ENCODE measurements around the gene CD34. TPM values are rescaled to one million over a fixed set of nuclear protein-coding genes. Genes with fewer than 3 reads are reported as not detected.
A peak's percentile ranks its signal among the peaks of the same experiment; 100 is the strongest.

CD34 gene
- total RNA-seq, 1 donor from 2014 or later, result not detected

DNA sequence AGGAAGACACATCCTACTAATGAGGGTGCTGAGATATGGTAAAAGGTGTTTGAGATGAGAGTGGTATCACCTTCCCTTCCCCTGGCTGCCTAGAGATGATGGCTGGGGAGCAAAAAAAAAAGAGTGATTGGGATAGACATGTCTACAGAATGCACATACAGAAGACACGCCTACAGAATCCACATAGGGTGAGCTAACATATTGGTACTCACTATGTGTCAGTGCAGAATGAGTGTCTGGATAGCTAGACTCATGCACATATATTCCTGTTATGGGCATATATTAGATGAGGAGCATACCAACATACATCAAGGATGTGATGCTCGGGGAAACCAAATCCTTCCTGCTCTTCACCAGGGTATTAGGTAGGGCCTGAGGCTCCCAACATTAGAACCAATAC, 16.2 kb downstream of the CD34 start:
- TF ChIP-seq, protein P1, sequence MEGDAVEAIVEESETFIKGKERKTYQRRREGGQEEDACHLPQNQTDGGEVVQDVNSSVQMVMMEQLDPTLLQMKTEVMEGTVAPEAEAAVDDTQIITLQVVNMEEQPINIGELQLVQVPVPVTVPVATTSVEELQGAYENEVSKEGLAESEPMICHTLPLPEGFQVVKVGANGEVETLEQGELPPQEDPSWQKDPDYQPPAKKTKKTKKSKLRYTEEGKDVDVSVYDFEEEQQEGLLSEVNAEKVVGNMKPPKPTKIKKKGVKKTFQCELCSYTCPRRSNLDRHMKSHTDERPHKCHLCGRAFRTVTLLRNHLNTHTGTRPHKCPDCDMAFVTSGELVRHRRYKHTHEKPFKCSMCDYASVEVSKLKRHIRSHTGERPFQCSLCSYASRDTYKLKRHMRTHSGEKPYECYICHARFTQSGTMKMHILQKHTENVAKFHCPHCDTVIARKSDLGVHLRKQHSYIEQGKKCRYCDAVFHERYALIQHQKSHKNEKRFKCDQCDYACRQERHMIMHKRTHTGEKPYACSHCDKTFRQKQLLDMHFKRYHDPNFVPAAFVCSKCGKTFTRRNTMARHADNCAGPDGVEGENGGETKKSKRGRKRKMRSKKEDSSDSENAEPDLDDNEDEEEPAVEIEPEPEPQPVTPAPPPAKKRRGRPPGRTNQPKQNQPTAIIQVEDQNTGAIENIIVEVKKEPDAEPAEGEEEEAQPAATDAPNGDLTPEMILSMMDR (IDR thresholded peaks at IDR 0.05), result no peak

DNA sequence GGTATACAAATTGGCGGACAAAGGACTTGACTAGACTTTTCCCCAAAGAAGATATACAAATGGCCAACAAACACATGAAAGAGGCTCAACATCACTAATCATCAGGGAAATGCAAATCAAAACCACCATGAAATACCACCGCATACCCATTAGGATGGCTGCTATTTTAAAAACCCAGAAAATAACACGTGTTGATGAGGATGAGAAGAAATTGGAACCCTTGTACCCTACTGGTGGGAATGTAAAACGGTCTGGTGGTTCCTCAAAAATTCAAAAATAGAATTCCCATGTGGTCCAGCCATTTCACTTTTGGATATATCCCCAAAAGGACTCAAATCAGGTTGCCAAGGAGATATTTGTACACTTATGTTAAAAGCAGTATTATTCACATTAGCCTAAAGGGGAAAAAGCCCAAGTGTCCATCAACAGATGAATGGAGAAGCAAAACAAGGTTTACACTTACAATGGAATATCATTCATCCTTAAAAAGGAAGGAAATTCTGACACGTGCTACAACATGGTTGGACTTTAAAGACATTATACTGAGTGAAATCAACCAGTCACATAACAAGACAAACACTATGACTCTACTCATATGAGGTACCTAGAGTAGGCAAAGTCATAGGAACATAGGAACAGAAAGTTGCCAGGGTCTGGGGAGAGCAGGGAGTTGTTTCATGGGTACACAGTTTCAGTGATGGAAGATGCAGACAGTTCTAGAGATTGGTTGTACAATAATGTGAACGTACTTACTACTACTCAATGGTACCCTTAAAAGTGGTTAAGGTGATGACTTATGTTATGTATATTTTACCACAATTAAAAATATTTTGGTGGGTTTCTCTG, 17.0 kb downstream of the CD34 start:
- Mint-ChIP-seq H3K27me3 (ENCODE audit: unreplicated experiment) (no peaks in the 10 kb centered on the region), H3K9me3 (ENCODE audit: unreplicated experiment) (no peaks in the 10 kb centered on the region), H3K27ac (ENCODE audit: unreplicated experiment) (no peak overlapping the region), H3K36me3 (ENCODE audit: unreplicated experiment) (no peaks in the 10 kb centered on the region), H3K4me3 (ENCODE audit: unreplicated experiment) (no peak overlapping the region), H3K4me1 (ENCODE audit: unreplicated experiment) (peaks cover 28% of the 10 kb centered on the region)
- DNase-seq (ENCODE audit: extremely low spot score, unreplicated experiment), result no peak
- TF ChIP-seq, protein P1 (IDR thresholded peaks at IDR 0.05), result no peak

More for the DNA sequence above, 16.2 kb downstream of the CD34 start:
- no peaks in the 10 kb centered on the region for H3K9me3 Mint-ChIP-seq (ENCODE audit: unreplicated experiment)
- no peaks in the 10 kb centered on the region for H3K27me3 Mint-ChIP-seq (ENCODE audit: unreplicated experiment)
- H3K4me3 Mint-ChIP-seq (ENCODE audit: unreplicated experiment), result no peak overlapping the region
- peaks cover 21% of the 10 kb centered on the region for H3K4me1 Mint-ChIP-seq (ENCODE audit: unreplicated experiment)
- H3K36me3 Mint-ChIP-seq (ENCODE audit: unreplicated experiment), result no peaks in the 10 kb centered on the region
- no peak overlapping the region for H3K27ac Mint-ChIP-seq (ENCODE audit: unreplicated experiment)
- DNase-seq (ENCODE audit: extremely low spot score, unreplicated experiment), result no peak

DNA sequence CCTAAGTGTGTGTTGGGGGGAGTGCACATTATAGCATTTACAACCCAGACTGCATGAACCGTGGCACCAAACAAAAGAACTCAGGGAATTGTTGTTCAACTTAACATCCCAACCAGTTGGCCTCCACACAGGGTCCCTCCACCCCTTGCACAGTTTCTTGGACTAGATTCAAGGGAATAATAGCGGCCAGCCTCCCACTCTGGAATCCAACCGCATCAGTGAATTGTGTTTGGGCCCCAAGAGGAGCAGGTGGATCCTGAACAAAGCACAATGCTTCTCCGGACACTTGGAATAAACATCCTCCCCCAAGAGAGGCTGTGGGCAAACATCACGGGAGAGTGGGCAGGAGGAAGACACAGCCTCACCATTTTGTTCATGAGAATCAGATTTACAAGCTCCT, 18.2 kb downstream of the CD34 start:
- Mint-ChIP-seq H3K4me1 (ENCODE audit: unreplicated experiment) (peaks cover 36% of the 10 kb centered on the region), H3K27ac (ENCODE audit: unreplicated experiment) (no peak overlapping the region), H3K27me3 (ENCODE audit: unreplicated experiment) (no peaks in the 10 kb centered on the region), H3K36me3 (ENCODE audit: unreplicated experiment) (no peaks in the 10 kb centered on the region), H3K9me3 (ENCODE audit: unreplicated experiment) (no peaks in the 10 kb centered on the region), H3K4me3 (ENCODE audit: unreplicated experiment) (no peak overlapping the region)
- DNase-seq (ENCODE audit: extremely low spot score, unreplicated experiment), result peak; percentile 30
- TF ChIP-seq, protein P1 (IDR thresholded peaks at IDR 0.05), result no peak

DNA sequence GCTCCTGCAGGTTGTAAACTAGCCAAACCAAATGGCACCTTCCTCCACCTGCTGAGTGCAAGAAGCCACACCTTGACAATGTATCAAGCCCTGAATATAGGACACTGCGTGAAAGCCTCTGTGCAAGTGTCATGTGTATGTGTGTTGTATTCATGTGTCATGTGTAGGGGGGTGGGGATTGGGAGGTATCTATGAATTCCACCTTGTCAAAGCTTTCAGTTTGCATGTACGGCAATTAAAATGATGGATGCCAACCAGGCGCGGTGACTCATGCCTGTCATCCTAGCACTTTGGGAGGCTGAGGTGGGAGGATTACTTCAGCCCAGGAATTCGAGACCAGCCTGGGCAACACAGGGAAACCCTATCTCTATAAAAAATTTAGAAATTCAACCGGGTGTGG, 19.8 kb downstream of the CD34 start:
- TF ChIP-seq, protein P1 (IDR thresholded peaks at IDR 0.05), result no peak
- Mint-ChIP-seq H3K36me3 (ENCODE audit: unreplicated experiment) (no peaks in the 10 kb centered on the region), H3K4me3 (ENCODE audit: unreplicated experiment) (no peak overlapping the region), H3K4me1 (ENCODE audit: unreplicated experiment) (peaks cover 32% of the 10 kb centered on the region), H3K27me3 (ENCODE audit: unreplicated experiment) (no peaks in the 10 kb centered on the region), H3K27ac (ENCODE audit: unreplicated experiment) (peak overlapping the region; percentile 87), H3K9me3 (ENCODE audit: unreplicated experiment) (no peaks in the 10 kb centered on the region)
- no peak for DNase-seq (ENCODE audit: extremely low spot score, unreplicated experiment)

DNA sequence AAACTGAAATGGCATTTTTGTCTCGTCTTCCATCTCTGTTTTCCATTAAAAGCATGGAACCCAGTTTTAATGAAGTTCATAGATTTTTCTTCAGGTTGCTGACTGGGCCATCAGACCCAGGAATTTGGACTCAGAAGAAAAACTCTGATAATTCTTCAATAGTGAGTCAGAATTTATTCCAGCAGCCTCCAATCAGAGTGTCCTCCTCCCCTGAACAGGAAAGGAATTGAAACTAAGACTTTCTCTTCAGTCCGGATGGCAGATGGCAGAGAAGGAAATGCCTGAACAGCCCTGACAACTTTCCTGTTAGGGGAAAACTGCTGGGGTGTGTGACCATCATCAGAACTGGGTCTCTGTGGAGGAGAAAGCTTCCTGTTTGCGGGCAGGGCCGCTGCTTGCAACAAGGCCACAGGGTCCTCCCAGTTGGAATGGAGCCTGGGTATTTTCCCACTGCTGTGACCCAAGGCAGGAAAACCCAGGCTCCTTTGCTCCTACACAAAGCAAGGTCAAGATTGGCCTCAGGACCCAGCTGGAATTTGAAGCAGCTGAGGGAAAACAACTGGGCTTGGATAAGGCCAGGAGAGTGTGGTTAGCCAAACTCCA, 20.7 kb downstream of the CD34 start:
- DNase-seq (ENCODE audit: extremely low spot score, unreplicated experiment), result no peak
- Mint-ChIP-seq H3K27ac (ENCODE audit: unreplicated experiment) (peak overlapping the region; percentile 87), H3K4me1 (ENCODE audit: unreplicated experiment) (peaks cover 36% of the 10 kb centered on the region), H3K27me3 (ENCODE audit: unreplicated experiment) (no peaks in the 10 kb centered on the region), H3K4me3 (ENCODE audit: unreplicated experiment) (peak overlapping the region; percentile 42), H3K36me3 (ENCODE audit: unreplicated experiment) (no peaks in the 10 kb centered on the region), H3K9me3 (ENCODE audit: unreplicated experiment) (no peaks in the 10 kb centered on the region)
- TF ChIP-seq, protein P1 (IDR thresholded peaks at IDR 0.05), result no peak

Measured in osteocyte (in vitro differentiated cells).